HG03378 (cell line): ENCODE results near the gene ZNF423.

Source experiments
- ATAC-seq: cut with Tn5 transposase; IDR thresholded peaks from one replicate; pipeline ENCODE4 v1.9.1; 2021; ENCODE audit warnings: mild to moderate bottlenecking, moderate library complexity; ENCODE audit not compliant: unreplicated experiment

The ZNF423 gene

DNA sequence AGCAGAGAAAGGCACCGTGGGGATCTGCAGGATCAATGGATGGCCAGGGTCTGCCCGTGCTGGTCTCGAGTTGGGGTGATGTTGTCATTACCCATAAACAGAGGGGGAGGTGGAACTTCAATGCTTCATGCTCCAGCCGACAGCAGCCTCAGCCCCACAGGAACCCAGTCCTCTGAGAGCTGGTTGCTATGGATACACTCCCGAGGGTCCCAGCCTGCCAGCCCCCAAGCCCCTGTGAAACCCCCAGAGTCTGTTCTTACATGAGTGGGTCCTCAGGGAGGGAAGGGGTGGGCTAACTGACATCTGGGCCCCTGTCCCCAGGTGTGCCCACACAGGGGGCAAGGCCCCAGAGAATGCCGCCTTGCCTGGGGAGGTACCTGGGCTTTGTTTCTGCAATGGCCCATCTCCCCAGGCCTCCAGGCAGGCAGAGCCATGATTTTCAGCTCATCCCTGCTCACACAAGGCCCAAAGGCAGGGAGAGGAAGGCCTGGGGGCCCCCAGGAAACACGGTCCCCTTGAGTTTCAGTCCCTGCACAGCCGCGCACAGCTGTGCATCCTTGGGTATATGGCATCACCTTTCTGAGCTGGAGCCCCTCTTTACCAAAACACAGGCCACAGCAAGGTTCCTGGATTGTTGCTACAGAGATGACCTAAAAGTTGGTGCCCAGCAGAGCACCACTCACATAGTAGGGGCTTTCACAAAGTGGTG, 223.7 kb downstream of the ZNF423 start:
- ATAC-seq: no peak

DNA sequence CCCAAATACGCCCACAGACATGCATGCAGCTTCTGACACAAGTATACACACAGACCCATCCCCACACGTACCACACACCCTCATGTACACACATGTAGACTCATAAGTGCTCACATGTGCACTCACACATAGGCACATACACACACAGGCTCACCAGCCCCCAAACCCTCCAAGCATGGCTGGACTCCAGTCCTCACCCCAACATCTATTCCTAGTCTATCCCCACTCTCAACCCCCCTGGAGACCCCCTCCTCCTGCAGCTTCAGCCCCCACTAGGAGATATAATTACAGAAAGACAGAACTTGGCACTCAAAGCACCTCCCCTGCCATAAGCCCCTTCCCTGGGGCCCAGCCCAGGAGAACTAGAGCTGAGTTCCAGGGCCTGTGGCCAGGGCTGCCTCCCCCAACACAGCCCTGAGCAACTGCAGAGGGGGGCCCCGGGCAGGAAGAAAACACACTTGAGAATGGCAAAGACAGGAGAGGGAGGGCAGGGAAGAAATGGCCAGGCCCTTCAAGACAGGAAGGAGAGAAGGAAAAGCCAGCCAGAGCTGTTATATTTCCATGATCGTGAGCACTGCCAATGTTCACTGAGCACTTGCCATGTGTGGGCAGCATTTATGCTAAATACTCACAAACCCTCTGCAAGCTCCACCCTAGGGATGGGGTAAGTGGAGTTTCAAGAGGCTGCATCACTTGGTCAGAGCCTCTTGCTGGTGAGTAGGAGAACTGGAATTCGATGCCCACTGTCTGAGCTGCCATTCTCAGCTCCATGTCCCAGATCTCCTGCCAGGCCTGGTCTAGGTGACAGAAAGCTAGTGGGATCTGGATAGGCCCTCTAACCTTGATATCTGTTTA, 224.5 kb downstream of the ZNF423 start:
- no peak for ATAC-seq

DNA sequence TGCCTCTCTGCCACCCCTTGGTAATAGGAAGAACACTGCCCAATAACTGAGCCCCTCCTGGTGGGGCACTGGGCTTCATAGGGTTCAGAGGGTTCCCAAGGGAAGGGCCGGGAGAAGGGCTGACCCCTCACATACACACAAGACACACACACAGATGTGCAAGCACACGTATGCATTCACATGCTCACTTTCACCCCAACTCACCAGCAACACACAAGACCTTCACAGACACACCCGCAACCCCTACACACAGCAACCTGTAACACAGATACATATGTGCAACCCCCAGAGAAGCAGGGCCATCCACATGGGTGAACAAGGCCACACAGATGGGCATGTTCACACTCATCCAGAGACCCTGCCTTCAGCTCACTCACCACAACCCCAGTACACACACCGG, 225.1 kb downstream of the ZNF423 start:
- no peak for ATAC-seq

DNA sequence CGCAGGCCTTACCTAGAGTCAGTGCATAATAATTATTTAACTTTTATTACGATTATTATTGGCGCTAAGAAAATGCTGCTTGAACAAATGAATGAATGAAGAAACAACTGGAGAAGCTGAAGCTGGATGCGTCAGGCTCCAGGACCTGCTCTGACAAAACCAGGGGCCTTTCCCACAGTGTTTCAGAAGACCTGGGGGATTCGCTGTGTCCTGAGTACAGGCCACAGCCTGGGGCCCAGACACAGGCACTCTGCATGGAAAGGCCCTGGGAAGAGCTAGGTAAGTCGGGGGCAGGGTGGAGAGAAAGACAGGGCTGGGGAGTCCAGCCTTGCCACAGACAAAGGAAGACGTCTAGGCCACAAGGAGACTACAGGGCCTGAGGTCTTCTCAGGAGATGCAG, 226.1 kb downstream of the ZNF423 start:
- no peak for ATAC-seq

DNA sequence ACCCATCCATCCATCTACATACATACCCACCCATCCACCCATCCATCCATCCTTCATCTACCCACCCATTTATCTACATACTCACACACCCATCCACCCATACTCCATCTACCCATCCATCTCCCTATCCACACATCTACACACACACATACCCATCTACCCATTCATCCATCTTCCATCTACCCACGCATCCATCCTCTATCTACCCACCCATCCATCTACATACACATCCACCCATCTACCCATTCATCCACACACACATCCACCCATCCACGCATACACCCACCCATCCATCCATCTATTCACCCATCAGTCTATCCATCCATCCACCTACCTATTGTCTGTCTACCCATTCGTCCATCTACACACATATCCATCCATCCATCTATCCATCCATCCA, 227.8 kb downstream of the ZNF423 start:
- ATAC-seq: no peak

DNA sequence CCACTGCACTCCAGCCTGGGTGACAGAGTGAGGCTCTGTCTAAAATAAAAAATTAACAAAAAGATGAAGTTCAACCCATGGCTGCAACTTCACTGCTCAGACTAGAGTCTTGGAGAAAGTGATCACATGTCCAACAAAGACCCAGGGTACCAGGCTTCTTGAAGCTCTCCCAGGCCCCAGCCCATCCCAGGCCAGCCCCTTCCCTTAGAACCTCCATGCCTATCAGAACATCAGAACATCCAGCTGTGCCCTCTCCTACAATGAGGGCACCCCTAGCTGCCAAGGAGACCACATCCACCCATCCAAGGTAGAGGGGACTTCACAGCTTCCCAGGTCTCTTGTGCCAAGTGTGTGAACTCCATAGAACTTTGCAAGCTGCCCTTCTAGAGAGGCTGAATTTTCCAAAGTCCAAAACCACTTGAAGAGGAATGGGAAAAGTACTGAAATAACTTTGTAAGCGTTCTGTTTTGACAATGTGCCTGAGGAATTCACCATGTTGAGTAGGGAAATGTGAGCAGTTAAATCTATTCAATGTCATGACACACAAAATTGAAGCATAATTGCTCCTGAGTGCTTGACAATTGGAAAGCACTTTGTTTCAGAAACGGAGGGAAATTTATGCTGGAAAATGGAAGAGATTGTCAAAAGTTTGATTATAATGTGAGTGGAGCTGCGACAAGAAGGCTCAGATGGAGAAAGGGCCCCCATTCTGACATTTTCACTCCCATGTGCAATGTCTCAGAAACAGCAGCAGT, 230.4 kb downstream of the ZNF423 start:
- no peak for ATAC-seq

DNA sequence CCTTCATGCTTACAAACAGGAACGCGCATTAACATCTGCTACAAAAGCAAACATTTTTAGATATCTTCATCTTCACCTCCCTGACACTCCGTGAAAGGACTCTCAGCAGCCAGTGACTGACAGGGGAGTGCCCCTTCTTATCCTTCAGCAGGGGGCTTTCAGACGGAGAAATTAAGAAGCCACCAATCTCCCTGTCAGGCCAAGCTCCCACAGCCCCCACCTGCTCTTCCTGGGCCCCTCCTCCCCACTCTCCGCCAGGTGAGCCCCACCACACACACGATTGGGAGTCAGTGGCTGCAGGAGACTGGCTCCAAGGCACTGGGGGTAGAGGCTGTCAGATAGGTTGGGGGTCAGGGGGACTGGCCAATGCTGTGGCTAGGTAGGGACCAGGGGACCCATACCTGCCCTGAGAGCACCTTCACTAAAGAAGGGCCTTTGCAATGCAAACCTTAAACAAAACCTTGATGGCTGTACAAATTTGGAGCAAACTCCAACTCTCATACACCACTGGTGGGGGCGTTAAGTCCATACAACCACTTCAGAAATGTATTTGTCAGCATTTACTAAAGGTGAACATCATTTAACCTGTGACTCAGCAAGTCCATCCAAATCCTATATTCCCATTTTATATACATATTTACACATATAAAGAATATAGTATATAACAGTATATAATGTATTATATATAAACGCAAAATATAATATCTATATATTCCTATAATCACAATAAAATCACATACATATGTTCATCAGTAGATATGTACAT, 232.2 kb downstream of the ZNF423 start:
- ATAC-seq: no peak

DNA sequence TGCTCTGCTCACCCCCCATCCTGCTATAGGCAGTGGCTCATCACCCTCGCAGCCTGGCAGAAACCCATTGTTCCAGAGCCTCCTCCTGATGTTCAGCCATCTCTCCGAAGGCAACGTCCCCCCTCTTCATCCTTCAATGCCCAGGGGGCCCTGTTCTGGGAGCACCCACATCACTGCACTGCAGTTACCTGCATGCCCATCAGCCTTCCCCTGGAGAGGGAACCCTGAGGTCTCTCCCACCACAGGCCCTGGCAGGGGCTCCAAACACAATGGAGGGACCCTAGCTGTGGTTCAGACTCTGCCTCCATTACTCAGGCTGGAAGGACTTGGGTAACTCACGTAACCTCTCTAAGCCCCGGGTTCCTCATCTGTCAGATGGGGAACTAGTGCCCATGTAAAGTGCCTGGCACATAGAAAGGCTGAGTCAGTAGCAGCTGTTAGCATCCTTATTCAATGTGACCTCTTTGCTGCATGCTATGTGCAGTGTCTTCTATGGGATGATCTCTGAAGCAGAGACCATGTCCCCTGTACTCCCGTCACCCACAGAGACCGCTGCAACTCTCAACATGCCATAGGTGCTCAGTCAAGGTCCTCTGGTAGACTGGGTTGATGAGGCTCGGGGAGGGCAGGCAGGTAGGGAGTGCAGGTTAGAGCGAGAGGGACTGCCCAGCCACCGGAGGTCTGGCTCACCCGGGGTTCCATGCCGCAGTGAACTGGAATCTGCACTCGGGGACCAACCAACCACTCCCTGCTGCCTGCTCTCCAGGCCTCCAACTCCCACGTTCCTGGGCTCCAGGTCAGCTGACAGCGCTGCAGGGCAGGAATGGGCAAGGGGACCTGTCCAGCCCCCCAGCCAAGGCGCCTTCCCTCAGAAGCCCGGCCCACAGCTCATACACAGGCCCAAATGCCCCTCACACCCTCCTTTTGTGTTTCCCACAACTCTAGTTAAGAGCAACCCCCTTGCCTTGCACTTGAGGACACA, 233.2 kb downstream of the ZNF423 start:
- no peak for ATAC-seq

DNA sequence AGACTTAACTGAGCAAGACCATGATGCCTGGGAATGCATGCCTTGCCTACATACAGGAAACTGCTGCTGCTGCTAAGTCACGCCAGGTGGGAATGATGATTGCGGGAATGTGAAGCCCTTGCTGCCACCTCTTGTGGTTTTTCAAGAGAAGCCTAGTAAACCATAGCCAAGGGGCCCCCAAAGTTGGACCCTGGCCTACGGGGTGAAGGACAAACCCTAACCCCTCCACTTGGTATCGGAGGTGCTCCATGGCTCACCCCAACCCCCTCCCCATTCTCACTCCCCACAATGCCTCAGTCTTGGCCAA, 233.9 kb downstream of the ZNF423 start:
- ATAC-seq: no peak

DNA sequence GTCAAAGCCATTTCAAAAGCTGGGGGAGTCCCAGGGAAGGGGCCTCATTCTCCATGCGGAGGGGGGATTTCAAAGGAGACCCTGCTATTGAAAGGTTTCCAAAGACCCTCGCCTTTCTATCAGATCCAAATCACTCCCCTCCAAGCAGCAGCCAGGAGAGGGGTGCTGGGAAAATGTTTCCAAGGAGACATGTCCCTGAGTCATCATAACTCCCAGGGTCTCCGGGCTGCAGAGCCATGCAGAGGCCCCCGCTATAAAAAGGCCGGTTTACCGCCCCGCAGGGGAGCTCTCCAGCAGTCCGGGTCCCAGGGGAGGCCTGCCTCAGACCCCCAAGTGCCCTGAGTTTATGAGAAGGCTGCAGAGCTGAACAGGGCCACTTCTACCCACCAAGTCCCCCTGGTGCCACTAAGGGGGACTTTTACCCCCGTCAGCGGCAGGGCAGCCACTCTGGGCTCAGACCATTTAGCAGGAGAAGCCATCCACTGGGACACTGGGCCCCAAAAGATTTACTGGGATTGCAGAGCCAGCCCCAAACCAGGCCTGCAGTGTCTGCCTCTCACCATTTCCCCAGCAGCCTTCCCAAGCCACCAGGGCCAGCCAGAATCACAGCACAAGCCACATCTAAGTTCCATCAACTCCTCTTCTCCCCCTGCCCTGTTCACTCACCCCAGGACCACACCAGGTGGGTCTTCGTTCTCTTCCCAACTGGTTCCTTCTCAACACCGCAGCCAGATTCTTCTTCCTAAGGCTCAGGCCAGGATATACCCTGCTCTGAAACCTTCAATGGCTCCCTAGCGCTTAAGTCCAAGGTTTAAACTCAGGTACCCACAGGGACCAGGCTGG, 234.4 kb downstream of the ZNF423 start:
- ATAC-seq: no peak

DNA sequence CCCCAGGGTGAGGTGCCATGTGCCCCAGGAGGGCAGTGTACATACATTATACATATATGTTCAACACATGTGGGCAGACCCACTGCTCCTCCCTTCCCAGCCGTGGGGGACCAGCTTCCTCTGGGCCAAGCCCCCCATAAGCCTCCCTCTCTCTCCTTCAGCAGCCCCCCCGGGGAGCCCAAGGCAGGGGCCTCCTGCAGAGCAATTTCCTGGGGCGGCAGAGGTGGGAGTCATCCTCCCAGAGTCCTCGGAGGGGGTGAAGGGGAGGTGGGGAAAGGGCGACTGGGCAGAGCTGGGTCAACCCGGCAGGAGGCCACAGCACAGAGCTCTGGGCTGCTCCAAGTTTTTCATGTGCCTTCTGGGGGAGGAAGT, 235.1 kb downstream of the ZNF423 start:
- no peak for ATAC-seq

DNA sequence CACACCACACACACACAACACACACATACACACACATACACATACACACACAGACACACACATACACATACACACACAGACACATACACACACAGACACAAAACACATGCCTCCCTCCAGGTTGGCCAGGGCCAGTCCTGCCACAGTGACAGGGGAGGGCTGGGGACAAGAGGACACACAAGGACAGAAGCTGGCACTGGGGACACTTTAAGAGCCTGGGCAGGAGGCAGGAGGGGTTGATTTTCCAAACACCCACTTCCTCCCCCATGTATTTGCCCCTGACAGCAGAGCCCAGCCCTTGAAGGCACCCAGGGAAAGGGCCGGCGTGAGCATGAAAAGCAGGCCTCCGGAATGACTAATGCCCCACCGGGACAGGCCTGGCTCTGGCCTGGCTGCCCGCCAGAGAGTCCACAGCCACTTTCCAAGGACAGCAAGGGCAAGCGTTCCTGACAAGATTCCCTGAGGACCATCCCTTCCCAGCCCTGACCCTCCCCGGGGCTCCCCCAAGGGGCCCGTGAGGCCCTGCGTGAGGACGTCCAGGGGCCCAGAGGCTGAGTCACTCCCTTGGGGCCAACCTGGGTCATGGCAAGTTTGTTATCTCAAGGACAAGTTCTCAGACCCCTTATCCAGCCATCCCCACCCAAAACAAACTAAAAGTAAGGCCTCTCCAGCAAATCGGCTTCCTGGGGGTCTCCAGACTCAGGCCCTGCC, 235.6 kb downstream of the ZNF423 start:
- no peak for ATAC-seq

DNA sequence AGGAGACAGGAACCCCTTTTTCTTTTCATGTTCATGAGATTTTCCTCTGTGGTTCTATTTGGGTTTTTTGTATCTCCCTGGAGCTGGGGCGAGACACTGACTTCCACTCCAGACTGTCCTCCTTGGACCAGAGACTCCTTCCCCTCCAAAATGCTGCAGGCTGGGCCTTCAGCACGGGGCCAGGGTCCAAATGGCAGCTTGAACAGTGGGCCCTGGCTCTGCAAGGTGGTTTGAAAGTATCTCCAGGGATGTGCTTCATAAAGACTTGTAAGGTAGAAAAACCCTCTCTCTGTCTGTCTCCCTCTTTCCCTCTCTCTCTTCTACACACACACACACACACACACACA, 236.1 kb downstream of the ZNF423 start:
- ATAC-seq: no peak

DNA sequence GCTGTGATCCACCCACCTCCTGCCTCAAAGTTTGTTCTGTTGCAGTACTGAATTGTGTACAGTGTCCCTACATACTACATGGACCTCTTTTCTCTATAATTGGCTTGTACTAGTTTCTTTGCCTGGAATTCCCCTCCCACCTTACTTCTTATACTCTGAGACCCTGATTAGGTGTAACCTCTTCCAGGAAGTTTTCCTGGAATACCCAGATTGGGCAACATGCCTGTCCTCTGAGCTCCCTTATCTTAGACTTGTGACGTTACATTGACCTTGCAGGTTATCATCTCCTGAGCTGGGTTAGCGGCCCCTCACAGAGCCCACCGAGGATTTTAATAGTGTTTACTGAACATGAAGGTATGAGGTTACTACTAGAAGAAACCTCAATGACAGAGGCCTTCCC, 237.0 kb downstream of the ZNF423 start:
- ATAC-seq: no peak

DNA sequence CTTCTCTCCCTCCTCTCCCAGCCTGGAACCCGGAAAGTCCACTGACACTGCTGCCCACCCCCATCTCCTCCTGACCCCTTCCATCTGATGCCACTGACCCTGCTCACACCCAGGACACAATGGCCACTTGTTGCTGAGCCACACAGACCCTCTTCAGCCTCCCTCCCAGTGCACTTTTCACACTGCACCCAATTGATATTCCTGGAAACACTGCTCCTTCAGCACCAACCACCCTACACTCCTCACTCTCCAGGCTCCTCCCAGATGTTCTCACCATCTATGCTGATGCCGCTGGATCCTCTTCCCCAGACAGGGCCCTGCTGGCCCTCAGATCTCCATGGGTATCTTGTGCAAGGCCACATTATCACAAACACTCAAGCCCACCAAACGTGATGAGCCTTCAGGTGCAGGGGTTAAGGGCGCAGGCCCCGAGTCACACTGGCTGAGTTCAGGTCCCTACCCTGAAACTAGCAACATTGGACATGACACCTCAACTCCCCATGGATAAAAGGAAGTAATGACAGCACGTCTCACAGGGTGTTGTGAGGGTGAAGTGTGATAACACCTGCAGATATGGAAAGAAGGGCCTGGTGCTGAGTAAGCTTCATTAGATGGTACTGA, 238.1 kb downstream of the ZNF423 start:
- ATAC-seq: no peak

DNA sequence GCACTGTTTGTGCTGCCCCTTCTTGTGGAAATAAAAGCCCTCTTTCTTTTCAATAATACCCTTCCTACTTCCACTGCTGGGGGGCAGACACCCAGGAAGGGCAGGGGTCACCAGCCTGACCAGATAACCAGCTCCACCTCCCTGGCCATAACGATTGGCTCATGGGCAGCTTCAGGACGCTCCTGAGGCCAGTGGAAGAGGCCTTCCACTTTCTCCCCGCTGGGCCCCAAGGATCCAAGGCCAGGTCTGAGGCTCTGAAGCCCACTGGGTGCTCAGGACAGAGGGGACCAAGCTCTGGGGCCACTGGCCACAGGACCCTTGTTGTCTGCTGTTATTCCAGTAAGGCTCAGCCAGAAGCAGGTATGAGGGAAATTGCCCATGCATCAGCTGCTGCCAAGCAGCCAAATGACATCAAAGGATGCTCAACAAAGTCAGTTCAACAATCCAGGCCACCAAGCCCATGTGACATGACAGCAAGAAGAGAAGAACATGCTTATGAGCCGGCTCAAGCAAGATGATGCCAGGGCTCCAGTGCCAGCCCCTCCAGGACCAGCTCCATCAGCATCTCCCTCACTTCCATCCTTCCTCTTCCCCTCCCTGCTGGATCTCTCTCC, 238.8 kb downstream of the ZNF423 start:
- no peak for ATAC-seq

DNA sequence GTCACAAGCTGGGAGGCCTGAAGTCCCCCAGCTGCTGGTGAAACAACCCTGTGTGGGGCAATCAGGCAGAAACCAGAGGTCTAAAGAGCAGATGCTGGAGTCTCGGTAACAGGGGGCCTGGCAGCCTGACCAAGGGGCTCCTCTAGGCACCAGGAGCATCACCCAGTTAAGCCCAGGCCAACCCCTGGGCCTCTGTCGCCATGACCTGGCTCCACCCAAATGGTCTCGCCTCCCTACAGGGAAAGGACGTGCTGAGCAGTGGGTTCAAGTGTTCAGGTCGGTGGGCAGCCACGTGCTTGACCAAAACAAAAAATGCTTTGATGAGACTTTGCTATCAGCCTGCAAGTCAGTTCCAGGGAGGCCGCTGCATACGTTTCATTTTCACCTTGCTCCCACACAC, 240.3 kb downstream of the ZNF423 start:
- ATAC-seq: no peak

DNA sequence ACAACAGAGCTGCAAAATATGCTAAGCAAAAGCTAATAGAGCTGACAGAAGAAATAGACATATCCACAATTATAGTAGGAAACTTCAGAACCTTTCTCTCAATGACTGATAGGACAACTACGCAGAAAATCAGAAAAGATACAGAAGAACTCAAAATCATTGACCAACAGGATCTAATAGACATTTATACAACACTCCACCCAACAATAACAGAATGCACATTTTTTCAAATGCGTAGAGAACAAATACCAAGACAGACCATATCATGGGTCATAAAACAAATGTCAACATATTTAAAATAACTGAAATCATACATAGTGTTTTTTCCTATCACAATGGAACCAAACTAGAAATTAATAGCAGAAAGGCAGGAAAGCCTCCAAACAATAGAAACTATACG, 244.9 kb downstream of the ZNF423 start:
- no peak for ATAC-seq
